NCI-H2107 (cell line): ENCODE data around the gene LRRC32.
"Not testable (repeated sequence)": the region's sequence is repeated elsewhere in the genome, so short reads cannot be mapped to it uniquely, and the experiment has no call there.

Source experiments
- DNase-seq: peaks from one replicate; lab custom pipeline; 2025; lab: John Stamatoyannopoulos, UW

The LRRC32 gene

GRCh38 chr11:76648061-76648460, 22.5 kb downstream of the LRRC32 start:
- DNase-seq = no peak

GRCh38 chr11:76646882-76647534, 23.5 kb downstream of the LRRC32 start:
- no peak for DNase-seq

- no peak for DNase-seq
These were observed 26.0 kb downstream of the LRRC32 start for GRCh38 chr11:76644591-76644990.

GRCh38 chr11:76643711-76644110, 26.8 kb downstream of the LRRC32 start:
- DNase-seq = not testable (repeated sequence)

- DNase-seq = no peak
These were observed 28.2 kb downstream of the LRRC32 start for GRCh38 chr11:76642341-76642740.

GRCh38 chr11:76641905-76642304, 28.6 kb downstream of the LRRC32 start:
- DNase-seq = no peak

- no peak for DNase-seq
These were observed 30.0 kb downstream of the LRRC32 start for GRCh38 chr11:76640501-76640900.

- DNase-seq = no peak
These were observed 30.9 kb downstream of the LRRC32 start for GRCh38 chr11:76639621-76640020.

- DNase-seq = no peak
These were observed 32.0 kb downstream of the LRRC32 start for GRCh38 chr11:76638270-76639197.

- no peak for DNase-seq
These were observed 32.9 kb downstream of the LRRC32 start for GRCh38 chr11:76637491-76638269.

- DNase-seq = no peak
These were observed 33.6 kb downstream of the LRRC32 start for GRCh38 chr11:76636826-76637460.

GRCh38 chr11:76635991-76636738, 34.4 kb downstream of the LRRC32 start:
- no peak for DNase-seq

GRCh38 chr11:76634886-76635285, 35.7 kb downstream of the LRRC32 start:
- DNase-seq = no peak

- DNase-seq = no peak
These were observed 38.1 kb downstream of the LRRC32 start for GRCh38 chr11:76632492-76632891.

GRCh38 chr11:76631566-76632308, 38.8 kb downstream of the LRRC32 start:
- no peak for DNase-seq

- DNase-seq = no peak
These were observed 39.8 kb downstream of the LRRC32 start for GRCh38 chr11:76630600-76631281.

- no peak for DNase-seq
These were observed 40.5 kb downstream of the LRRC32 start for GRCh38 chr11:76629853-76630599.

- no peak for DNase-seq
These were observed 41.3 kb downstream of the LRRC32 start for GRCh38 chr11:76629116-76629852.
